NOMO-1 treated with dmso at 0.1 percent for 144 hours (cell line): ENCODE measurements around the gene IPO7.
"Not testable (repeated sequence)": the region's sequence is repeated elsewhere in the genome, so short reads cannot be mapped to it uniquely, and the experiment has no call there.

Source experiments
- DNase-seq: peaks from one replicate; lab custom pipeline; 2025; ENCODE audit not compliant: unreplicated experiment; lab: John Stamatoyannopoulos, UW

IPO7 gene

DNA sequence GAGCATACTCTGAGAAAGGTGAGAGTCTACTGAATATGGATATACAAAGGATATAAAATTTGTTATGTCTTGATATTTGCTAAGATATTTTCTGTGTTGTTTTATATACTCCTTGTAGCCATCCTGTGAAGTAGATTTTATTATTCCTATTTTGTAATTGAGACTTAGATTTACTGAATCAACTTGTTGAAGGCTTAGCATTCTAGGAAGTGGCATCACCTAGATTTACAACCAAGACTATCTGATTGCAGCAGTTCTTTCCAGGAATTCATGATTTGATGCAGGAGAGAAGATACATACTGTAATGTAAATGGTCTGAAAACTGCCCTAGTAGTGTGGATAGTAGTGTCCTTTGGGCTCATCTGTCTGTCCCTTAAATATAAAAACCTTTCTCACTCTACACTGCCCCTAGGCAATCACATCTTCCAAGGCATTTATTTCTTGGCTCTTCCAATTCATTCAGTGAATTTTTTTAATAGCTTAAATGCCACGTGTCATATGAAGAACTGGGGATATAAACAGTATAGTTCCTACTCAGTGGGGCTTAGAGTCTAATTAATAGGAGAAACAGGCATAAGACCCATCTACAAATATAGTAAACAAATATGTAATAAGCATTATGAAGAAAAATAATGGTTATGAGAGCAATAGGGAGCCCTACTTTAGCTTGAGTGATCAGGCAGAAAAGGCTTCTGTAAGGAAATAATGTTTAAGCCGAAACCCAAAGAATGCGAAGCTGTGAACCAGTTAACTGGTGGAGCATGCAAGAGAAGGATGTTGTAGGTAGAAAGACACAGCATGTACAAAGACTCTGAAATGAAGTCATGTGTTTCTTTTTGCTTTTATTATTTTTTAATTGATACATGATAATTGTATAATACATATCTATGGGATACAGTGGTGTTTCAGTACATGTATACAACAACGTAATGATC lies 13.6 kb downstream of the IPO7 start:
- DNase-seq, result no peak

- DNase-seq, result no peak
These were observed 15.0 kb downstream of the IPO7 start for GRCh38 chr11:9399466-9399865.

- not testable (repeated sequence) for DNase-seq
These were observed 17.4 kb downstream of the IPO7 start for GRCh38 chr11:9401884-9402283.

GRCh38 chr11:9428706-9429105 lies 44.3 kb downstream of the IPO7 start:
- DNase-seq, result no peak

DNA sequence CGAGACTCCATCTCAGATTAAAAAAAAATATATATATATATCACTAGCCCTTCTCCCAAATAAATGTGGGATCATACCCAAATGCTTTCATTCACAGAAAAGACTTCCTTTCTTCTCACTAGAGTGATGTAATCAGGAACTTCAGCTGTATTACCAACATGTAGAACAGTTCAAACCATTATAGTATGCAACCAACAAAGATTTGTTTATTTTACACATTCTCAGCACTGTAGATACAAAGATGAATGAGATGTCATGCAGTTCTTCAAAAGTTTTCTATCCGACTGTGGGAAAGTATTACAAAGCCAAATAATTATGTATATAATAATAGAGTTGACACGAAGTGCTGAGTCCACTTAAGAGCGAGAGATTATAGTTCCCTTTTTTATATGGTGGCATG lies 54.2 kb downstream of the IPO7 start:
- no peak for DNase-seq

- no peak for DNase-seq
These were observed 61.8 kb downstream of the IPO7 start for GRCh38 chr11:9446230-9446629.

- no peak for DNase-seq
These were observed 64.3 kb downstream of the IPO7 start for GRCh38 chr11:9448576-9449352.

GRCh38 chr11:9452023-9452422 lies 67.6 kb downstream of the IPO7 start:
- DNase-seq, result not testable (repeated sequence)

DNA sequence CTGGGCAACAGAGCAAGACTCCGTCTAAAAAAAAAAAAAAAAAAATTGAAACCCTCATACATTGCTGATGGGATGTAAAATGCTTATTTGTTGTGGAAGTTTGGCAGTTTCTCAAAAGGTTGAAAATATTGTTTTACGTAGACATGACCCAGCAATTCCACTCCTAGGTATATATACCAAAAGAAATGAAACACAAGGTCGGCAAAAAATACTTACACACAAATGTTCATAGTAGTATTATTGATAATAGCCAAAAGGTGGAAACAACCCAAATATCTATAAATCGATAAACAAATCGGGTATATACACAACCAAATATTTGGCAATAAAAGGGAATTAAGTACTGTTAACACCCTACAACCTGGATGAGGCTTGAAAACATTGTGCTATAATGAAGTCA lies 71.3 kb downstream of the IPO7 start:
- DNase-seq, result no peak

- peak; percentile 42 for DNase-seq
These were observed 75.3 kb downstream of the IPO7 start for GRCh38 chr11:9459667-9460321.

- DNase-seq, result peak; percentile 98
These were observed 76.0 kb downstream of the IPO7 start, which contains the start of gene ZNF143 for GRCh38 chr11:9460322-9461062. Gene ZNF143, plus strand, starts transcription at chr11:9461012. Its CDS starts 10,297 bp downstream, at chr11:9471309.

DNA sequence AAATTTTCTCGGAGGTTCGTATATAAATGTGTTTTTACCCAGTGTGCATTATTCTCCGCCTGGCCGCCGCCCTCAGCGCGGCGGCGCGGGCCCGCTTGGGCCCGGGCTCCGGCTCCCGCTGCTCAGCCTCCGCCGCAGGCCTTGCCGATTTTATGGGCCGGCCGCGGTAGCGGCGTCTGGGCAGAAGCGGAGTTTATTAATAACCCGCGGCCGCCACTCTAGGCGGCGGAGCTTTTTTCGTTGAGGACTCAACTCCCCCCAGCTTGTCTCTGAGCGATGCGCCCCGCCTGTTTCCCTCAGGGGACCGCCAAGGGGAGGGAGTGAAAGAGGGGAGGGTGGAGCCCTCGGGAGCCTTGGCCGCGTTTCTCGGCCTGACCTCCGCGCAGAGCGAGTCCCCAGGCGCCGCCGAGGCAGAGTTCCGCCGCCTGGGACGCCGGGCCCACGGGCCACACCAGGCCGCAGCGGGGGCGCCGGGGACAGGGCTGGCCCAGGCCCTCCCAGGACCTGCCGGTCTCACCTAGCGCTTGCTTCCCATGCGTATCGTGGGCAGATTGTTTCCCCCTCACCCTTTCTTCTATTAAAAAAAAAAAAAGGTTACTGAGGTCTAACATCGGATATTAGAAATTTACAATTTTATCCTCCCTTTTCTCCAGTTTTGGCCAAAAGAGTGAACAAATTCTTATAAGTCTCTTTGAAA lies 76.8 kb downstream of the IPO7 start:
- peak; percentile 80 for DNase-seq

- DNase-seq, result no peak
These were observed 77.3 kb downstream of the IPO7 start for GRCh38 chr11:9461760-9462134.

GRCh38 chr11:9462172-9462799 lies 77.8 kb downstream of the IPO7 start:
- no peak for DNase-seq

DNA sequence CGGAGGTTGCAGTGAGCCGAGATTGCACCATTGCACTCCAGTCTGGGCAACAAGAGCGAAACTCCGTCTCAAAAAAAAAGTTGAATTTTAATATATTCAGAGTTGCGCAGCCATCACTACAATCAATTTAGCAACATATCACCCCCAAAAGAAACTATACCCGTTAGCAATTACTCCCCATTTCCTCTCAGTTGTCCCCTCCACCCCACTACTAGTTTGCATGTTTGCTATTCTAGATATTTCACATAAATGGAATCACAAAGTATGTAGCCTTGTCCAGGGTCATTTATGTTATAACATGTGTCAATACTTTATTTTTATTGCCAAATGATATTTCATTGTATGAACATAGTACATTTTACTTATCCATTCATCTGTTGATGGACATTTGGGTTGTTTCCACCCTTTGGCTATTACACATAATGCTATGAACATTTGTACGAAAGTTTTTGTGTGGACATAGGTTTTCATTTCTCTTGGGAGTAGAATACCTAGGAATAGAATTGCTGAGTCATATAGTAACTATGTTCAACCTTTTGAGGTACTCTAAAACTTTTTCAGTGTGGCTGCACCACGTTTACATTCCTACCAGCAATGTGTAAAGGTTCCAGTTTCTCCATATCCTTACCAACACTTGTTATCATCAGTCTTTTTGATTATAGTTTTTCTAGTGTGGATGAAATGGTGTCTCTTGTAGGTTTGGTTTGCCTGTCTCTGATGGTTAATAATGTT lies 78.5 kb downstream of the IPO7 start:
- no peak for DNase-seq

DNA sequence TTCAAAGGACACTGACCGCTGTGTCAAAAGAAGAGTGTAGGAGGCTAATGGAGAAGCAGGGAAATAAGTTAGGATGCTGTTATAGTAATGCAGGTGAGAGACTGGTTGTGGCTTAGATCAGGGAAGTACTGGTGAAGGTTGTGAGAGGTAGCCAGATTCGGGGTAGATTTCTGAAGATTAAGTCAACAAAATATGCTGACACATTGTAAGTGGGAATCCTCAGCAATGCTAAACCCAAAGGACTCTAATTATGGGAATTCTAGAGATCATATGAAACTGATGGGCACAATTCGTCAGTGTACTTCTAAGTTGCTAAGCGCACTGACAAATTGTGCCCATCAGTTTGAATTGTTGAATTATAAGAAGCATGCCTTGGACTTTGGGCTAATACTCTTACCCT lies 86.3 kb downstream of the IPO7 start:
- no peak for DNase-seq

DNA sequence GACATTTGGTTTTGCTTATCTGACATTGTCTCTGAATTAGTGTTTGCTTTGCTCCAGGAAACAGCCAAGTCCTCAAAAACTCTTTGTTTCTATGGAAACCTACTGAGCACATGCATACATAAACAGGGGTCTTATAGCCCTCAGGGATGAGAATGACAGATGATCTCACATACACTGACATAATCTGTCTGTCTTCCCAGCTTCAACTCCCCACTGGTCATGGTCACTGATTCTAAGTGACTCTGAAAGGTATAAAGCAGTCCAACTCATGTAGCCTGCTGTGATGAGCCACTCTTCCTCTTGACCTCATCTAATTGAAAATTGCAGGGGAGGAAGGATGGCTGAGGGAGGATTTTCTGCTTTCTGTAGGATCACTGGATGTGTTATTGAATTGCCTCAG lies 89.0 kb downstream of the IPO7 start:
- DNase-seq, result no peak

- no peak for DNase-seq
These were observed 95.4 kb downstream of the IPO7 start for GRCh38 chr11:9479899-9480298.
